ENCODE results near the gene ABTB2. TPM values are rescaled to one million over a fixed set of nuclear protein-coding genes. Genes with fewer than 3 reads are reported as not detected.

The ABTB2 gene
- polyA plus RNA-seq, 1 donor (not counting 4 experiments of a cell fraction or from before 2014, with no cell fraction given) = 1.0 TPM

DNA sequence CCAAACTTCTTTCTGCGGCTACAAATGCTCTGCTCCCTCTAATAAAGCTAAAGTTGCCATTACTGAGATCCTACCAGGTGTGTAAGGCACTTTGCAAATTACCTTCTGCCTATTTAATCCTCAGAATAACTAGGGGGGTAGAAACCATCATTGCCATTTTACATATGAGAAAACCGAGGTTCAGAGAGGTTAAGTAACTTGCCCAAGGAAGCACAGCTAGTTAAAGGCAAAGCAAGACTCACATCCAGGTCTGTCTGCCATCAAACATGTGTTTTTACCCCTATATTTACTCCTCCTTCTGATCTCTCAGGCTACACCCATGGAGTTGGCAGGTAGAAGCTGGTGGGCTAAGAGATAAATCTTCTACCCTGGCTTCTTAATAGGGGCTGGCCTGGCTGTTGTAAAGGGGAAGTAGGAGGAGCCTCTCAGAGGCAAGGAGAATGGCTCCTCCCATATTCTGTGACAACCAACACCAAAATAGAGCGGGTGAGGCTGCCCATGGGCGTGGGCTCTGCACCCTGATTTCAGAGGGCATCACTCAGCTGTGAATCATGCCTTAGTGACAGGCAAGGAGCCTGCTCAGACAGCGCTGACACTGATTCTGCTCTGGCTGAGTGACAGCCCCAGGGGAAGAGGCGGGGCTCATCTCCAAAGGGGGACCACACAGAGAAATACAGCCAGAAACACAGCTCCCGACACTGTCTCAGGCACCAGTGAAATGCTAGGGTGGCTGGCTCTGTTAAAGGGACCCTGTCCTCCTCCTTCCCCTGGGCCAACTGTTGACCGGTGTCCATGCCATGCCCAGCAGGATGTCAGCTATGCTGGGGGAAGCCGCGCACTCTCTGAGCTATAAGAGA is 106.8 kb downstream of the ABTB2 start:
- FAIRE-seq = peak; percentile 88
- peak overlapping the region; percentile 74 for H3K4me2 ChIP-seq (ENCODE audit: control insufficient read depth, extremely low read depth, insufficient read depth, low read depth, low read length)
- peaks cover 28% of the 10 kb centered on the region for H3K4me1 ChIP-seq (ENCODE audit: control insufficient read depth, extremely low read depth, insufficient read depth, low read length)
- H4K20me1 ChIP-seq (ENCODE audit: control insufficient read depth, extremely low read depth, insufficient read depth, low read length) = peaks cover 2% of the 10 kb centered on the region
- no peaks in the 10 kb centered on the region for H3K9me1 ChIP-seq (ENCODE audit: control insufficient read depth, extremely low read depth, insufficient read depth, low read length)
- no peaks in the 10 kb centered on the region for H3K9me3 ChIP-seq (ENCODE audit: control insufficient read depth, low read depth, low read length)
- DNase-seq (ENCODE audit: low read depth, low spot score) = peak; percentile 83
- peak overlapping the region; percentile 30 for H3K9ac ChIP-seq (ENCODE audit: control insufficient read depth, extremely low read depth, insufficient read depth, low read length)
- no peak for TF ChIP-seq EZH2 (IDR thresholded peaks at IDR 0.05; ENCODE audit: low read length)
- TF ChIP-seq, protein P1, sequence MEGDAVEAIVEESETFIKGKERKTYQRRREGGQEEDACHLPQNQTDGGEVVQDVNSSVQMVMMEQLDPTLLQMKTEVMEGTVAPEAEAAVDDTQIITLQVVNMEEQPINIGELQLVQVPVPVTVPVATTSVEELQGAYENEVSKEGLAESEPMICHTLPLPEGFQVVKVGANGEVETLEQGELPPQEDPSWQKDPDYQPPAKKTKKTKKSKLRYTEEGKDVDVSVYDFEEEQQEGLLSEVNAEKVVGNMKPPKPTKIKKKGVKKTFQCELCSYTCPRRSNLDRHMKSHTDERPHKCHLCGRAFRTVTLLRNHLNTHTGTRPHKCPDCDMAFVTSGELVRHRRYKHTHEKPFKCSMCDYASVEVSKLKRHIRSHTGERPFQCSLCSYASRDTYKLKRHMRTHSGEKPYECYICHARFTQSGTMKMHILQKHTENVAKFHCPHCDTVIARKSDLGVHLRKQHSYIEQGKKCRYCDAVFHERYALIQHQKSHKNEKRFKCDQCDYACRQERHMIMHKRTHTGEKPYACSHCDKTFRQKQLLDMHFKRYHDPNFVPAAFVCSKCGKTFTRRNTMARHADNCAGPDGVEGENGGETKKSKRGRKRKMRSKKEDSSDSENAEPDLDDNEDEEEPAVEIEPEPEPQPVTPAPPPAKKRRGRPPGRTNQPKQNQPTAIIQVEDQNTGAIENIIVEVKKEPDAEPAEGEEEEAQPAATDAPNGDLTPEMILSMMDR (optimal IDR thresholded peaks at IDR 0.05 in 1 of 3, IDR thresholded peaks at IDR 0.05 in 1 of 3, conservative IDR thresholded peaks at IDR 0.05 in 1 of 3; ENCODE audit: extremely low read depth in 1 of 3, insufficient read depth in 2 of 3, low read length in 3 of 3) = no peak
- H2AFZ ChIP-seq (ENCODE audit: control insufficient read depth, low read length) = peak overlapping the region; percentile 24
- peak overlapping the region; percentile 51 for H3K27ac ChIP-seq (ENCODE audit: control insufficient read depth, insufficient read depth, low read length)
- H3K4me3 ChIP-seq (ENCODE audit: control insufficient read depth in 2 of 3, extremely low read depth in 1 of 3, insufficient read depth in 2 of 3, low read depth in 1 of 3, low read length in 3 of 3) = peak overlapping the region in 1 of 3 experiments; percentile 46
- dilution Hi-C loops (cut with MboI; ENCODE audit: extremely low pct_ligation_motif_present, low sequenced_read_pairs) = no loop called here
- no peaks in the 10 kb centered on the region for H3K79me2 ChIP-seq (ENCODE audit: control insufficient read depth, insufficient read depth, low read length)
- H3K36me3 ChIP-seq (ENCODE audit: control insufficient read depth in 2 of 2, extremely low read depth in 1 of 2, insufficient read depth in 2 of 2, low read length in 2 of 2) = no peaks in the 10 kb centered on the region
- H3K27me3 ChIP-seq (ENCODE audit: control insufficient read depth, extremely low read depth, insufficient read depth, low read length) = no peaks in the 10 kb centered on the region

DNA sequence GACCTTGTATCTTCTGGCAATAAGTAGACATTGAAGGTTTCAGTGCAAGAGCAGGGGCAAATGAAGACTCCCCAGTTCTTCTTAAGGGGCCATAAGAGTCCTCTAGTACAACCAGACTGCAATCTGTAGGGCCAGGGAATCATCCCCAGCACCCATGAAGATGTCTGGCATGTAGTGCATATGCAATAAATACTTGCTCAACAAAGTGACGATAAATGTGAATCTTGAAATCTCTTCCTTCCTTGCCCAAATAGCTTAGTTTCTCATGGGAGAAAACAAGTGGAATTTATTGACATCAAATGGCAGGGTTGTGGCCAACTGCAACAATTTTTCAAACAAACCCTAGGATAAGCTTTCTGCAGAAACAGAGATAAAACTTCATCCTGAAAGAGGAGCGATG is 107.6 kb downstream of the ABTB2 start:
- no peak overlapping the region for H3K27ac ChIP-seq (ENCODE audit: control insufficient read depth, insufficient read depth, low read length)
- TF ChIP-seq, protein P1 (optimal IDR thresholded peaks at IDR 0.05 in 1 of 3, IDR thresholded peaks at IDR 0.05 in 1 of 3, conservative IDR thresholded peaks at IDR 0.05 in 1 of 3; ENCODE audit: extremely low read depth in 1 of 3, insufficient read depth in 2 of 3, low read length in 3 of 3) = no peak
- TF ChIP-seq EZH2 (IDR thresholded peaks at IDR 0.05; ENCODE audit: low read length) = no peak

More for the DNA sequence above, 107.6 kb downstream of the ABTB2 start:
- DNase-seq (ENCODE audit: low read depth, low spot score) (no peak), FAIRE-seq (no peak)
- Histone ChIP-seq H3K9me1 (ENCODE audit: control insufficient read depth, extremely low read depth, insufficient read depth, low read length) (no peaks in the 10 kb centered on the region), H3K79me2 (ENCODE audit: control insufficient read depth, insufficient read depth, low read length) (no peaks in the 10 kb centered on the region), H3K4me3 (ENCODE audit: control insufficient read depth in 2 of 3, extremely low read depth in 1 of 3, insufficient read depth in 2 of 3, low read depth in 1 of 3, low read length in 3 of 3) (no peak overlapping the region), H2AFZ (ENCODE audit: control insufficient read depth, low read length) (no peak overlapping the region), H3K4me2 (ENCODE audit: control insufficient read depth, extremely low read depth, insufficient read depth, low read depth, low read length) (no peak overlapping the region), H3K4me1 (ENCODE audit: control insufficient read depth, extremely low read depth, insufficient read depth, low read length) (peaks cover 36% of the 10 kb centered on the region), H3K9ac (ENCODE audit: control insufficient read depth, extremely low read depth, insufficient read depth, low read length) (no peak overlapping the region), H3K9me3 (ENCODE audit: control insufficient read depth, low read depth, low read length) (no peaks in the 10 kb centered on the region), H3K27me3 (ENCODE audit: control insufficient read depth, extremely low read depth, insufficient read depth, low read length) (no peaks in the 10 kb centered on the region), H4K20me1 (ENCODE audit: control insufficient read depth, extremely low read depth, insufficient read depth, low read length) (peaks cover 2% of the 10 kb centered on the region), H3K36me3 (ENCODE audit: control insufficient read depth in 2 of 2, extremely low read depth in 1 of 2, insufficient read depth in 2 of 2, low read length in 2 of 2) (no peaks in the 10 kb centered on the region)
- dilution Hi-C loops (cut with MboI; ENCODE audit: extremely low pct_ligation_motif_present, low sequenced_read_pairs) = no loop called here

Data from keratinocyte (primary cell).